Ishikawa (cell line): ENCODE measurements around the gene PTCD1.

Experiments used
- CEBPB ChIP-seq: IDR thresholded peaks from 2 replicates; pipeline ENCODE4 v1.6.1; 2012
- CREB1 ChIP-seq: IDR thresholded peaks from 2 replicates; pipeline ENCODE4 v1.6.1; 2012; ENCODE audit warnings: low read depth
- EGR1 ChIP-seq: IDR thresholded peaks from 2 replicates; pipeline ENCODE4 v1.6.1; 2012
- EP300 ChIP-seq: IDR thresholded peaks from 2 replicates; pipeline ENCODE4 v1.6.1; 2012; ENCODE audit warnings: borderline replicate concordance
- FOXM1 ChIP-seq: IDR thresholded peaks from 2 replicates; pipeline ENCODE4 v1.6.1; 2012; ENCODE audit warnings: low read depth, borderline replicate concordance
- NFIC ChIP-seq: IDR thresholded peaks from 2 replicates; pipeline ENCODE4 v1.6.1; 2012
- RAD21 ChIP-seq: IDR thresholded peaks from 2 replicates; pipeline ENCODE4 v1.6.1; 2012; ENCODE audit warnings: low read depth
- TAF1 ChIP-seq: IDR thresholded peaks from 2 replicates; pipeline ENCODE4 v1.6.1; 2012; ENCODE audit warnings: low read depth, mild to moderate bottlenecking
- TCF12 ChIP-seq: IDR thresholded peaks from 2 replicates; pipeline ENCODE4 v1.6.1; 2012; ENCODE audit warnings: low read depth
- TEAD4 ChIP-seq: IDR thresholded peaks from 2 replicates; pipeline ENCODE4 v1.6.1; 2012
- YY1 ChIP-seq: IDR thresholded peaks from 2 replicates; pipeline ENCODE4 v1.6.1; 2012; ENCODE audit warnings: low read depth
- ZBTB7A ChIP-seq: IDR thresholded peaks from 2 replicates; pipeline ENCODE4 v1.6.1; 2012; ENCODE audit warnings: low read depth
- TF ChIP-seq, protein P1 (sequence below): IDR thresholded peaks from 2 replicates; pipeline ENCODE4 v1.6.1; 2012
- TF ChIP-seq, protein P2 (sequence below): IDR thresholded peaks from 2 replicates; pipeline ENCODE4 v1.6.1; 2012
- TF ChIP-seq, protein P3 (sequence below): IDR thresholded peaks from 2 replicates; pipeline ENCODE4 v1.6.1; 2012; ENCODE audit warnings: low read depth, mild to moderate bottlenecking

PTCD1 gene, protein sequence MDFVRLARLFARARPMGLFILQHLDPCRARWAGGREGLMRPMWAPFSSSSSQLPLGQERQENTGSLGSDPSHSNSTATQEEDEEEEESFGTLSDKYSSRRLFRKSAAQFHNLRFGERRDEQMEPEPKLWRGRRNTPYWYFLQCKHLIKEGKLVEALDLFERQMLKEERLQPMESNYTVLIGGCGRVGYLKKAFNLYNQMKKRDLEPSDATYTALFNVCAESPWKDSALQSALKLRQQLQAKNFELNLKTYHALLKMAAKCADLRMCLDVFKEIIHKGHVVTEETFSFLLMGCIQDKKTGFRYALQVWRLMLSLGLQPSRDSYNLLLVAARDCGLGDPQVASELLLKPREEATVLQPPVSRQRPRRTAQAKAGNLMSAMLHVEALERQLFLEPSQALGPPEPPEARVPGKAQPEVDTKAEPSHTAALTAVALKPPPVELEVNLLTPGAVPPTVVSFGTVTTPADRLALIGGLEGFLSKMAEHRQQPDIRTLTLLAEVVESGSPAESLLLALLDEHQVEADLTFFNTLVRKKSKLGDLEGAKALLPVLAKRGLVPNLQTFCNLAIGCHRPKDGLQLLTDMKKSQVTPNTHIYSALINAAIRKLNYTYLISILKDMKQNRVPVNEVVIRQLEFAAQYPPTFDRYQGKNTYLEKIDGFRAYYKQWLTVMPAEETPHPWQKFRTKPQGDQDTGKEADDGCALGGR

DNA sequence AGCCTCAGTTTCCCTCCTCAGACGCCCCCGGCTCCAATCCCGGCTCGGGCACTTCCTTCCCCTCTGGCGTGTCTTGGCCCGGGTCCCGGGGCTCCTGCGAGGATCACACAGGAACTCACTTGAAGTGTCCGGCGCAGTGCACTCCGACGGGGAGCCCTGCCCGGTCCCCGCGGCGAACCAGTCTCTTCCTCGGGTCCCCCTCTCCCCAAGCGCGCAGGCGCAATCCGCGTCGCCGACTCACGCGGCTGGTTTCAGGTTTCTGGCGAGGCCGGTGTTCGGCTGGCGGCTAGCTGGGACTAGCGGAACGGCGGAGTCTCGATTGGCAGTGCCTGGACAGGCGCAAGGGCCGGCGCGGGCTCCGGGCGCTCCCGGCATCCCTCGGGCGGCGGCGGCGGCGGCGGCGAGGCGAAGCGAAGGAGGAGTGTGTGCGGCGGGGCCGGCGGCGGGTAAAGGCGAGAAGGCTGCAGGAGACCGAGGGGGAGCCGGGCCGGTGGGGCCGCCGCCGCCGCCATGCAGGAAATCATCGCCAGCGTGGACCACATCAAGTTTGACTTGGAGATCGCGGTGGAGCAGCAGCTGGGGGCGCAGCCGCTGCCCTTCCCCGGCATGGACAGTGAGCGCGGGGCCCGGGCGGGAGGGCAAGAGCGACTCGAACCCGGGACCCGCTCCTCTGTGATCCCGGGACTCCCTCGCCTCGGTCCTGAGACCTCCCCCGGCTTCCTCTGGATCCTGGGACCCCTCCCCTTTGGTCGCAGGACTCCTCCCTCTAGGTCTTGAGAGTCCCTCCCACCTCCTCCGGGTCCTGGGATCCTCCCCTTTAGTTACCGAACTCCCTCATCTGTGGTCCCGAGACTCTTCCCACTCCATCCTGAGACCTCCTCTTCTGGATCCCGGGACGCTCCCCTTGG lies at the start of gene PTCD1, which contains the start of gene CPSF4:
TSS of gene PTCD1 (minus strand) at position 226 of the 908 bp plus-strand sequence. CDS start 3,556 bp downstream, outside the sequence.
TSS of gene CPSF4 (plus strand) at position 371 of the 908 bp plus-strand sequence. CDS start at position 511, 140 bp downstream.
- TF ChIP-seq FOXM1 = no peak
- no peak; the same call in 1 of the 2 replicates for TF ChIP-seq EGR1
- no peak for TF ChIP-seq RAD21
- TF ChIP-seq TAF1 = peak; percentile 75
- TF ChIP-seq TCF12 = peak; percentile 60; the same call in 1 of the 2 replicates
- 0 out of 2 replicates have a peak, but pooled peaks have one; percentile 9 for TF ChIP-seq ZBTB7A
- peak; percentile 23; the same call in 1 of the 2 replicates for TF ChIP-seq NFIC
- TF ChIP-seq TEAD4 = peak; percentile 7; the same call in 1 of the 2 replicates
- TF ChIP-seq EP300 = peak; percentile 57; the same call in 1 of the 2 replicates
- no peak for TF ChIP-seq CREB1
- peak; percentile 86 for TF ChIP-seq YY1
- TF ChIP-seq, protein P1, sequence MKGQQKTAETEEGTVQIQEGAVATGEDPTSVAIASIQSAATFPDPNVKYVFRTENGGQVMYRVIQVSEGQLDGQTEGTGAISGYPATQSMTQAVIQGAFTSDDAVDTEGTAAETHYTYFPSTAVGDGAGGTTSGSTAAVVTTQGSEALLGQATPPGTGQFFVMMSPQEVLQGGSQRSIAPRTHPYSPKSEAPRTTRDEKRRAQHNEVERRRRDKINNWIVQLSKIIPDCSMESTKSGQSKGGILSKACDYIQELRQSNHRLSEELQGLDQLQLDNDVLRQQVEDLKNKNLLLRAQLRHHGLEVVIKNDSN = peak; percentile 12; the same call in 1 of the 2 replicates
- TF ChIP-seq, protein P2, sequence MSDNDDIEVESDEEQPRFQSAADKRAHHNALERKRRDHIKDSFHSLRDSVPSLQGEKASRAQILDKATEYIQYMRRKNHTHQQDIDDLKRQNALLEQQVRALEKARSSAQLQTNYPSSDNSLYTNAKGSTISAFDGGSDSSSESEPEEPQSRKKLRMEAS = peak; percentile 90
- TF ChIP-seq, protein P3, sequence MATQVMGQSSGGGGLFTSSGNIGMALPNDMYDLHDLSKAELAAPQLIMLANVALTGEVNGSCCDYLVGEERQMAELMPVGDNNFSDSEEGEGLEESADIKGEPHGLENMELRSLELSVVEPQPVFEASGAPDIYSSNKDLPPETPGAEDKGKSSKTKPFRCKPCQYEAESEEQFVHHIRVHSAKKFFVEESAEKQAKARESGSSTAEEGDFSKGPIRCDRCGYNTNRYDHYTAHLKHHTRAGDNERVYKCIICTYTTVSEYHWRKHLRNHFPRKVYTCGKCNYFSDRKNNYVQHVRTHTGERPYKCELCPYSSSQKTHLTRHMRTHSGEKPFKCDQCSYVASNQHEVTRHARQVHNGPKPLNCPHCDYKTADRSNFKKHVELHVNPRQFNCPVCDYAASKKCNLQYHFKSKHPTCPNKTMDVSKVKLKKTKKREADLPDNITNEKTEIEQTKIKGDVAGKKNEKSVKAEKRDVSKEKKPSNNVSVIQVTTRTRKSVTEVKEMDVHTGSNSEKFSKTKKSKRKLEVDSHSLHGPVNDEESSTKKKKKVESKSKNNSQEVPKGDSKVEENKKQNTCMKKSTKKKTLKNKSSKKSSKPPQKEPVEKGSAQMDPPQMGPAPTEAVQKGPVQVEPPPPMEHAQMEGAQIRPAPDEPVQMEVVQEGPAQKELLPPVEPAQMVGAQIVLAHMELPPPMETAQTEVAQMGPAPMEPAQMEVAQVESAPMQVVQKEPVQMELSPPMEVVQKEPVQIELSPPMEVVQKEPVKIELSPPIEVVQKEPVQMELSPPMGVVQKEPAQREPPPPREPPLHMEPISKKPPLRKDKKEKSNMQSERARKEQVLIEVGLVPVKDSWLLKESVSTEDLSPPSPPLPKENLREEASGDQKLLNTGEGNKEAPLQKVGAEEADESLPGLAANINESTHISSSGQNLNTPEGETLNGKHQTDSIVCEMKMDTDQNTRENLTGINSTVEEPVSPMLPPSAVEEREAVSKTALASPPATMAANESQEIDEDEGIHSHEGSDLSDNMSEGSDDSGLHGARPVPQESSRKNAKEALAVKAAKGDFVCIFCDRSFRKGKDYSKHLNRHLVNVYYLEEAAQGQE = no peak; the same call in 1 of the 2 replicates
- TF ChIP-seq CEBPB = no peak

DNA sequence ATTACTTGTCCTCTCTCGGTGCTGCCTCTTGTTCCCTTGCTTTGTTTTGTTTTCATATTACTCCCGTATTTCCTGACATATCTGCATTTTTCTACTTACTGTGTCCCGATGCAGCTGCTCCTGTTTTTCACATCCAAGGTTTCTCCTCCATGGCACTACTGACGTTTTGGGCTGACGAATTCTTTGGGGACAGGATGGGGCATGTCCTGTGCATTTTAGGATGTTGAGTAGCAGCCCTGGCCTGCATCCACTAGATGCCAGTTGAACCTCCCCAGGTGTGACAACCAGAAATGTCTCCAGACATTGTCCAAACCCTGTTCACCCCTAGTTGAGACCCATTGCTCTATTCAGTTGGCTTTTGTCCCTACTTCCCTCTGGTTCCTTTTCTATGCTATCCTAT lies 46.5 kb upstream of the PTCD1 start:
- TF ChIP-seq TEAD4 (no peak), EGR1 (no peak), CEBPB (no peak), CREB1 (no peak)
- TF ChIP-seq, protein P3 = no peak

DNA sequence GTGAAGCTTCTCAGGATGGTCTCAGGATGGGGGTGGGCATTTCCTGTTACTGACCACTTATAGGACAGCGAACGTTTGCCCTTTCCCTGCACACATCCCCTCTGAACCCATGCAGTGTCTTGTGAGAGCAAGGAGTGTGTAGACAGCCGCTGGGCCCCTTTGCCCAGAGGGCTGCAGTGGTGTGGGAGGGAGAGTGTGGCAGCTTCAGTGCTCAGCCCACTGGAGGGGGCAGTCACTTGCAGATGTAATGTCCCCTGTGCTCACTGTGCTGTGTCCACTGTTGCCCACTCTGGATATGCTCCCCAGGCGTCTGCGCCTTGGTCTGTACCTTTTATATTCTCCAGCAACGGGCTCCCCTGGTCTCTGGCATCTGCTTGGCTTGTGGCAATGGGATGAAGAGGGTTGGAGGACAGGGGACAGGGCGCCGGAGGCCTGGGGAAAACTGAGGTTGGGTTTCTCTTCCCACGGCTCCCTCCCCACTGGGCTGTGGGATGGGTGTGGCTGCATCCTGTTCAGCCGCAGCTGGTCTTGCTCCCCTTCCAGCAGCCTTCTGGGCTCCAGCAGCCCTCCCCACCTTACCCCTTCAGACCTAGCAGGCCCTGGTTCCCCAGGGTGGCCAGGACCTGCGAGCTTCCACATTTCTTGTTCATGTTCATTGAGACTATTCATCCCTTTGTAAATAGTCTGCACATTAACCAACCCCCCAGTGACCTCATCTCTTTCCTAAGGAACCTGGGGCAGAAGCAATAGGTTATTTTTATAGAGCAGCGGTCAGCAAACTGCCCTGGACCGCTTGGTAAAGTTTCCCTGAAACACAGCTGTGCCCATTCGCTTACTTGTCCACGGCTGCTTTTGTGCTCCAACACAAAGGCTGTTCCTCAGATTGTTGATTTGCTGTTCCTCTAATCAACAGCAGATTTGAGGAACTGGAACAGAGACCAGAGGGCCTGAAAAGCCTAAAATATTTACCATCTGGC lies 40.2 kb upstream of the PTCD1 start:
- TF ChIP-seq NFIC (no peak), CREB1 (no peak), EGR1 (no peak), YY1 (no peak)
- TF ChIP-seq, protein P3 = no peak
- TF ChIP-seq, protein P1 = no peak
